Inferior parietal cortex (tissue), 1 donor: ENCODE data around the gene MPC1.
A peak's percentile ranks its signal among the peaks of the same experiment; 100 is the strongest.
"Not testable (repeated sequence)": the region's sequence is repeated elsewhere in the genome, so short reads cannot be mapped to it uniquely, and the experiment has no call there.

ENCODE experiments used
- DNase-seq: peaks from one replicate; pipeline ENCODE4 v3.0.0-alpha.2; 2016; ENCODE audit errors: extremely low spot score

Gene MPC1

GRCh38 chr6:166406197-166406596, 23.5 kb upstream of the MPC1 start:
- no peak for DNase-seq

GRCh38 chr6:166405386-166405785, 22.6 kb upstream of the MPC1 start:
- DNase-seq, result no peak

GRCh38 chr6:166402582-166403277, 20.0 kb upstream of the MPC1 start:
- DNase-seq, result no peak

GRCh38 chr6:166400649-166401250, 18.0 kb upstream of the MPC1 start:
- DNase-seq, result peak; percentile 88

GRCh38 chr6:166400181-166400580, 17.4 kb upstream of the MPC1 start:
- DNase-seq, result no peak

GRCh38 chr6:166398348-166398747, 15.6 kb upstream of the MPC1 start:
- DNase-seq, result no peak

- DNase-seq, result no peak
Observed at GRCh38 chr6:166397849-166398248, 15.1 kb upstream of the MPC1 start.

- no peak for DNase-seq
Observed at GRCh38 chr6:166395778-166396177, 13.0 kb upstream of the MPC1 start.

GRCh38 chr6:166395351-166395750, 12.6 kb upstream of the MPC1 start:
- DNase-seq, result no peak

GRCh38 chr6:166394036-166394892, 11.5 kb upstream of the MPC1 start:
- DNase-seq, result no peak

- DNase-seq, result no peak
Observed at GRCh38 chr6:166393535-166393823, 10.7 kb upstream of the MPC1 start.

GRCh38 chr6:166392755-166393534, 10.2 kb upstream of the MPC1 start:
- not testable (repeated sequence) for DNase-seq

GRCh38 chr6:166389119-166389518, 6.4 kb upstream of the MPC1 start:
- DNase-seq, result no peak

GRCh38 chr6:166388290-166389004, 5.7 kb upstream of the MPC1 start:
- no peak for DNase-seq

GRCh38 chr6:166387642-166388289, 5.0 kb upstream of the MPC1 start:
- no peak for DNase-seq

- DNase-seq, result not testable (repeated sequence)
Observed at GRCh38 chr6:166387098-166387497, 4.4 kb upstream of the MPC1 start.

- DNase-seq, result no peak
Observed at GRCh38 chr6:166386111-166386510, 3.4 kb upstream of the MPC1 start.

GRCh38 chr6:166383802-166384363, 1.1 kb upstream of the MPC1 start:
- not testable (repeated sequence) for DNase-seq

- DNase-seq, result no peak
Observed at GRCh38 chr6:166382500-166382932, 224 bp downstream of the MPC1 start.

GRCh38 chr6:166381733-166382499, 824 bp downstream of the MPC1 start:
- DNase-seq, result peak; percentile 64
